Stimulated activated CD4-positive, alpha-beta T cell treated with anti-CD3 and anti-CD28 coated beads, Interleukin-1b, Interleukin-23, amount 100 ng/mL, for 4 hours (primary cell): ENCODE data around the gene ABR.
"Not testable (repeated sequence)": the region's sequence is repeated elsewhere in the genome, so short reads cannot be mapped to it uniquely, and the experiment has no call there.

Experiments used
- DNase-seq, 2 donors: peaks; one replicate each; pipeline ENCODE4 v3.0.0-alpha.2; 2020; ENCODE audit warnings: low read depth in 2 of 2

Gene ABR

GRCh38 chr17:1201132-1201702 lies 21.4 kb upstream of the ABR start:
- DNase-seq: no peak

GRCh38 chr17:1199271-1199743 lies 19.5 kb upstream of the ABR start:
- DNase-seq: not testable (repeated sequence)

- no peak for DNase-seq
Measured at GRCh38 chr17:1197781-1198490, 18.2 kb upstream of the ABR start.

GRCh38 chr17:1197379-1197778 lies 17.6 kb upstream of the ABR start:
- no peak for DNase-seq

- no peak for DNase-seq
Measured at GRCh38 chr17:1196946-1197345, 17.2 kb upstream of the ABR start.

GRCh38 chr17:1192911-1193699 lies 13.3 kb upstream of the ABR start:
- no peak for DNase-seq

GRCh38 chr17:1190751-1191331 lies 11.1 kb upstream of the ABR start:
- DNase-seq: no peak

GRCh38 chr17:1188812-1189504 lies 9.2 kb upstream of the ABR start:
- no peak for DNase-seq

- DNase-seq: peak; percentile 67 to 72
Measured at GRCh38 chr17:1186923-1187771, 7.4 kb upstream of the ABR start.

GRCh38 chr17:1186214-1186820 lies 6.5 kb upstream of the ABR start:
- DNase-seq: no peak

GRCh38 chr17:1183171-1183873 lies 3.5 kb upstream of the ABR start:
- DNase-seq: no peak

GRCh38 chr17:1182811-1183170 lies 3.0 kb upstream of the ABR start:
- no peak for DNase-seq

GRCh38 chr17:1181753-1182137 lies 2.0 kb upstream of the ABR start:
- DNase-seq: no peak

GRCh38 chr17:1180958-1181752 lies 1.4 kb upstream of the ABR start:
- no peak for DNase-seq

- no peak for DNase-seq
Measured at GRCh38 chr17:1179112-1179817, 516 bp downstream of the ABR start.

- no peak for DNase-seq
Measured at GRCh38 chr17:1177016-1177700, 2.6 kb downstream of the ABR start.

- DNase-seq: no peak
Measured at GRCh38 chr17:1174263-1174880, 5.4 kb downstream of the ABR start.
